HFF-Myc (cell line): ENCODE results near the gene FBXL19.
A peak's percentile ranks its signal among the peaks of the same experiment; 100 is the strongest.

Source experiments
- DNase-seq: peaks from one replicate; pipeline ENCODE4 v3.0.0-alpha.2; 2011; ENCODE audit warnings: low read depth; ENCODE audit errors: extremely low read depth
- H3K4me3 ChIP-seq: replicated peaks from 2 replicates; pipeline ENCODE4 v1.5.1; 2011; ENCODE audit warnings: low read depth, mild to moderate bottlenecking, control low read depth, low read length
- TF ChIP-seq, protein P1 (sequence below): IDR thresholded peaks from 2 replicates; pipeline ENCODE4 v1.5.1; 2012; ENCODE audit warnings: mild to moderate bottlenecking, low read depth, low read length, control low read depth; ENCODE audit errors: missing control alignments

FBXL19 gene

DNA sequence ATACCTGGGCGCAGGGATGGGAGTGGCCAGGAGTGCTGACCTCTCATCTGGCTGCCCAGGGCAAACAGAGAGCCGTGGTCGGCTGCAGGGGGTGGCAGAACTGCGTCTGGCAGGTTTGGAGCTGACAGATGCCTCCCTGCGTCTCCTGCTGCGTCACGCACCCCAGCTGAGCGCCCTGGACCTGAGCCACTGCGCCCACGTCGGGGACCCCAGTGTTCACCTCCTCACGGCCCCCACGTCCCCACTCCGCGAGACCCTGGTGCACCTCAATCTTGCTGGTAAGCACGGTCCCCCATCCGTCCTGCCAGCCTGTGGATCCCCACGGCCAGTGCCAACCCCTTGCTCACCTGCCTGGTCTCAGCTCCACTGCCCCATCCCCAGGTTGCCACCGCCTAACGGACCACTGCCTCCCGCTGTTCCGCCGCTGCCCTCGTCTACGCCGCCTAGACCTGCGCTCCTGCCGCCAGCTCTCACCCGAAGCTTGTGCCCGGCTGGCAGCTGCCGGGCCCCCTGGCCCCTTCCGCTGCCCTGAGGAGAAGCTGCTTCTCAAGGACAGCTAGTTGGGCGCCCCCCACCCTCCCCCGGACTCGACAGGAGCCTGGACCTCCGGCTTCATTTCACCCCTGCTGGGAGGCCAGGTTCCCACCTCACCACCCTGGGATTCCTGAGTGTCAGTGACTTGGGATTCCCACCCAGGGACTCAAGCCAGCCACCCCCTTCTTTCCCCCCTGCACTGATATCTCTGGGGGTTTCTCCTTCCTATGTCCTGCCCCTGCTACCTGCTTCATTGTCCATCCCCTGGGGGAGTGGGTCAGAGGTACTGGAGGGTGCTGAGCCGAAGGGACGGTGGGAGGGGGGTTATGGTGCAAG lies 23.5 kb downstream of the FBXL19 start:
- no peak for DNase-seq

DNA sequence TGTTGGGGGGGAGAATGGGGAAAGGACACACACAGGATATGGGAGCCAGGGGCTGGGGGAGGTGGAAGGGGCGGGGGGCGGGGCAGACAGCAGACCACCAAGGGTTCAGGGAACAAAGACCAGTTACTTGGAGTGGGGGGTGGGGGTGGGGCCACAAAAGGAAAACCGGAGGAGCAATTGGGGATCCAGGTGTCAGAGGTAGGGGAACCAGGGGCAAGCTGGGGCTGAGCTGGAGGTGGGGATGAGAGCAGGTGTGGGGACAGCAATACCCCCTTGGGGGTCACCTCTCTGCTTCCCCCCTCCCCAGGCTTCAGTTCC lies 24.1 kb downstream of the FBXL19 start:
- no peak for DNase-seq
- TF ChIP-seq, protein P1, sequence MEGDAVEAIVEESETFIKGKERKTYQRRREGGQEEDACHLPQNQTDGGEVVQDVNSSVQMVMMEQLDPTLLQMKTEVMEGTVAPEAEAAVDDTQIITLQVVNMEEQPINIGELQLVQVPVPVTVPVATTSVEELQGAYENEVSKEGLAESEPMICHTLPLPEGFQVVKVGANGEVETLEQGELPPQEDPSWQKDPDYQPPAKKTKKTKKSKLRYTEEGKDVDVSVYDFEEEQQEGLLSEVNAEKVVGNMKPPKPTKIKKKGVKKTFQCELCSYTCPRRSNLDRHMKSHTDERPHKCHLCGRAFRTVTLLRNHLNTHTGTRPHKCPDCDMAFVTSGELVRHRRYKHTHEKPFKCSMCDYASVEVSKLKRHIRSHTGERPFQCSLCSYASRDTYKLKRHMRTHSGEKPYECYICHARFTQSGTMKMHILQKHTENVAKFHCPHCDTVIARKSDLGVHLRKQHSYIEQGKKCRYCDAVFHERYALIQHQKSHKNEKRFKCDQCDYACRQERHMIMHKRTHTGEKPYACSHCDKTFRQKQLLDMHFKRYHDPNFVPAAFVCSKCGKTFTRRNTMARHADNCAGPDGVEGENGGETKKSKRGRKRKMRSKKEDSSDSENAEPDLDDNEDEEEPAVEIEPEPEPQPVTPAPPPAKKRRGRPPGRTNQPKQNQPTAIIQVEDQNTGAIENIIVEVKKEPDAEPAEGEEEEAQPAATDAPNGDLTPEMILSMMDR, result no peak
- H3K4me3 ChIP-seq, result no peak overlapping the region

More for the DNA sequence above, 23.5 kb downstream of the FBXL19 start:
- H3K4me3 ChIP-seq, result no peak overlapping the region
- TF ChIP-seq, protein P1, result no peak

DNA sequence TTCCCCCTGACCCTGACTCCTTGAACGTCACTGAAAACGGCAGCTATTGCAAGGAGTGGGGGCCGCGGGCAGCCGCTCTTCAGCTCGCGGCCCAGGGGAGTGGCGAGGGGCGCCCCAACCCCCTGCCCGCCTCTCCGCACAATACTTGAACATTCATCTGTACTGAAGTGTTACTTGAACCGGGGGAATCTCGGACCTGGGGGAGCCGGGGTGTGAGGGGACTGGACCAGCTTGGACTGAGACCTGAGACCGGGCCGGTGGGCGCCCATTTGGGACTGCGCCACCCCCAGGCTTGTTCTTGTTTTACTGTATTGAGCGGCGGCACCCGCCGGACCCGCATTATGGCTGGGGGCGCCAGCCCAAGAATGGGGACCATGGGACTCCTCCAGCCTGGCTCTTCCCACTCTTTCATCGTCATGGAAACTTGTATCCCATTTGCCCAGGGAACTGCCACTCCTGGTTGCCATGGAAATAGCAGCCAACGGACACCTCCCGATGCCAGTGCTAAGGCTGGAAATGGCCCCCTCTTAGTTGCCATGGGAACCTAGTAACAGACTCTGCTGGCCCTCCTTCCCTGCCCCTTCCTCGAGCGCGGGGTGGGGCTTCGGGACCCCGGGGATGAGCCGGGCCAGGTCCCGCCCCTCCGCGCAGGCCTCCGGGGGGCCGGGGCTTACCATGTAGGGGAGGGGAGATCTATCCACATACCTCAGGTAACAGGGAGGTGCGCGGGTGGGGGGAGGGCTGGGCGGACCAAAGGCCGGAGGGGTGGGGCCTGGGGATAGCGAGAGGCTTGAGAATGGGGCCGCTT lies 24.7 kb downstream of the FBXL19 start:
- DNase-seq, result peak; percentile 98
- peak overlapping the region; percentile 61 for H3K4me3 ChIP-seq
- TF ChIP-seq, protein P1, result no peak

DNA sequence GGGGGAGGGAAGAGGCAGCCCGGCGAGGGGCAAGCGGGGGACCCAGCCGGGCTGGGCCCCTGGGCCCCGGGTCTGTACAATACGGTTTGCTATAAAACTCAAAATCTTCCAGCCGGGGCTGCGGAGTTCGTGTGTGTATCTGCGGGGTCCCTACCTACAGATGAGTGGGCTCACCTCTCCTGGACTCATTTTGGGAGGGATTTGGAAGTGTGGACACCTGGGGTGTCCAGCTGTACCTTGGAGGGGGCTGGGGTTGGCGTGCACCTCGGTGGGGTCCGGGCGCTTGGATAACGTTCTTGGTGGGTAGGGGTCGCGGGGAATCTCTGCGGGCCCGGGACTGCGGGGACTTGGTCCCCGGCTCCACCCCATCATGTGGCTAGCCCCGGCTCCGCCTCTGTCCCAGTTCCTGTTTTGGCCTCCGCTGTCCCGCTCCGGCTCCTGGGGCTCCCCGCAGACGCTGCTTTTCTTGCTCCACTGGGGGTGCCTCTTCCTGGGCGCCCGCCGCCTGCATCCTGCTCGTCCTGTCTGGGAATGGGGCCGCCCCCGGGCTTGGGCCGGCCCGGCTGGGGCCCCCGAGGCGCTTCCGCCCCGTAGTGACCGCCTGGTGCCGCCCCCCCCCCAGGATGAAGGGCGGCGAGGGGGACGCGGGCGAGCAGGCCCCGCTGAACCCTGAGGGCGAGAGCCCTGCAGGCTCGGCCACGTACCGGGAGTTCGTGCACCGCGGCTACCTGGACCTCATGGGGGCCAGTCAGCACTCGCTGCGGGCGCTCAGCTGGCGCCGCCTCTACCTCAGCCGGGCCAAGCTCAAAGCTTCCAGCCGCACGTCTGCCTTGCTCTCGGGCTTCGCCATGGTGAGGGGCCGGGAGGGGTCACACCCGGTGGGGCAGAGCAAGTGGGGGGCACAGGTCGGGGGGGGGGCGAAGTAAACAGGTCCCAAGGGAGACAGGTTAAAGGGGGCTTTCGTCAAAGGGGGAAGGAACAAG lies 25.6 kb downstream of the FBXL19 start, which contains the start of gene ORAI3:
ORAI3 (plus strand) TSS at position 402 of the 983 bp plus-strand sequence; CDS start at position 624, 222 bp downstream.
- TF ChIP-seq, protein P1, result no peak
- peak within 1 kb of the TSS; percentile 61 for H3K4me3 ChIP-seq
- DNase-seq, result no peak

DNA sequence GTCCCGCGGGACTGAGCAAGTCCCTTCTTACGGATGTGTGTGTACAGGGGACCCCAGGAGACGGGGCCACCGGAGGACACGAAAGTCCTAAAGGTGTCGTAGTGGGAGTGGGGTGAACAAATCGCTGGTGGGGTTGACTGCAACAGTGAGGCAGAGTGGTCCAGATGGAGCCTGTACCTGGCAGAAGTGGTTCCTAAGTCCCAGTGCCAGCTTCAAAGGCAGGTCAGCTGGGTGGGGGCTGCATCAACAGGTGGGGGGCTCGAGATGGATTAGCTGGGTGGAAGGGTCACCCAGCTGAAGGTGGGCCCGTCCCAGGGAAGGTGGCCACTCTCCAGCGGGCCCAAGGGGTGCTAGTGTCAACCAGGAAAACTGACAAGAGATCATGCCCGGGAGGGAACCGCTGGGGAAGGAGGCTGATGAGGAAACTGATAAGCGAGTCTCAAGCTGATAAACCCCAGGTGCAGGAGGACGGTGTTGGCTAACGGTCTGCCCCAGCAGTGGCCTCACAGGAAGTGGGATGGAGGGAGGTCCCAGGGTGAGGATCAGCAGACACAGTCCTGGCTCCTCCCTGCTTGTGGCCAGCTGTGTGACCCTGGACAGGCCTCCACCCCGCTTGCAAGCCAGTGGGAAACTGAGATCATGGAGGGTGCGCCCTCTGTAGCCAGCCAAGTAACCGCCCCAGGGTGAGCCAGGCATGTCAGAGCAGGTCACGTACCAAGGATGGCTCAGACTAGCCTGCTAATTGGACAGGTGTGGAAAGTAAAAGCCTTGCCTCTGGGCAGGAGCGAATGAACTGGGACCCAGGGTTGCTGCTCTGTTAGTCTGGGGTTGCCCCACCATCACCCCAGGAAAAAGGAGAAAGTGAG lies 26.5 kb downstream of the FBXL19 start:
- TF ChIP-seq, protein P1, result no peak
- DNase-seq, result peak; percentile 61
- H3K4me3 ChIP-seq, result peak overlapping the region; percentile 61
